Activated CD8-positive, alpha-beta T cell treated with anti-CD3 and anti-CD28 coated beads, Interleukin-2, amount 10 ng/mL, durations not matched to agents 7 days and 5 days (primary cell): ENCODE data around the gene STEAP3. TPM values are rescaled to one million over a fixed set of nuclear protein-coding genes. Genes with fewer than 3 reads are reported as not detected.
"Not testable (repeated sequence)": the region's sequence is repeated elsewhere in the genome, so short reads cannot be mapped to it uniquely, and the experiment has no call there.

Experiments
- ATAC-seq: fragments of 150-1000 bp; cut with Tn5 transposase; one replicate; pipeline ENCODE4 v1.10.0; 2021; ENCODE audit warnings: moderate library complexity
- CTCF ChIA-PET: fragments of 350-600 bp; sonication (Branson Sonifier 250); formaldehyde crosslinking; loops from one replicate; lab custom pipeline; 2021; ENCODE audit warnings: antibody characterized with exemption; lab: Charles Lee
- POLR2A ChIA-PET: fragments of 350-600 bp; sonication (Branson Sonifier 250); formaldehyde crosslinking; loops from one replicate; lab custom pipeline; 2021; ENCODE audit warnings: antibody characterized with exemption; lab: Charles Lee
- DNase-seq: peaks from one replicate; pipeline ENCODE4 v3.0.0-alpha.2; 2020
- H3K27ac Mint-ChIP-seq: one replicate; pipeline ENCODE4 v1.8.0; 2021; ENCODE audit warnings: mild to moderate bottlenecking, mixed read lengths
- H3K27me3 Mint-ChIP-seq: one replicate; pipeline ENCODE4 v1.8.0; 2021; ENCODE audit warnings: low read depth, mixed read lengths
- H3K36me3 Mint-ChIP-seq: one replicate; pipeline ENCODE4 v1.8.0; 2021; ENCODE audit warnings: low read depth, mixed read lengths
- H3K4me1 Mint-ChIP-seq: one replicate; pipeline ENCODE4 v1.8.0; 2021; ENCODE audit warnings: low read depth, mixed read lengths
- H3K4me3 Mint-ChIP-seq: one replicate; pipeline ENCODE4 v1.8.0; 2021; ENCODE audit warnings: mild to moderate bottlenecking, mixed read lengths
- H3K9me3 Mint-ChIP-seq: one replicate; pipeline ENCODE4 v1.8.0; 2022; ENCODE audit warnings: mixed read lengths; ENCODE audit not compliant: insufficient read depth
- total RNA-seq, 2 experiments: library from RNA; stranded (reverse); gene quantifications; one replicate each; pipeline ENCODE4 v1.2.3, GENCODE V29; 2021

The STEAP3 gene
- total RNA-seq, 2 experiments from 2014 or later = 0.13 TPM

DNA sequence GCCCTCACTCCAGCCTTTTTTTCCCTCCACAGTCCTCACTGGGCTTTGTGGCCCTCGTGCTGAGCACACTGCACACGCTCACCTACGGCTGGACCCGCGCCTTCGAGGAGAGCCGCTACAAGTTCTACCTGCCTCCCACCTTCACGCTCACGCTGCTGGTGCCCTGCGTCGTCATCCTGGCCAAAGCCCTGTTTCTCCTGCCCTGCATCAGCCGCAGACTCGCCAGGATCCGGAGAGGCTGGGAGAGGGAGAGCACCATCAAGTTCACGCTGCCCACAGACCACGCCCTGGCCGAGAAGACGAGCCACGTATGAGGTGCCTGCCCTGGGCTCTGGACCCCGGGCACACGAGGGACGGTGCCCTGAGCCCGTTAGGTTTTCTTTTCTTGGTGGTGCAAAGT, 39.4 kb downstream of the STEAP3 start:
- H3K27me3 Mint-ChIP-seq = peaks cover 10% of the 10 kb centered on the region
- no peak overlapping the region for H3K27ac Mint-ChIP-seq
- H3K4me3 Mint-ChIP-seq = no peak overlapping the region
- POLR2A ChIA-PET = no interaction called here
- no peaks in the 10 kb centered on the region for H3K36me3 Mint-ChIP-seq
- no peak for DNase-seq
- H3K9me3 Mint-ChIP-seq = no peaks in the 10 kb centered on the region
- CTCF ChIA-PET = no interaction called here
- no peaks in the 10 kb centered on the region for H3K4me1 Mint-ChIP-seq
- no peak for ATAC-seq

DNA sequence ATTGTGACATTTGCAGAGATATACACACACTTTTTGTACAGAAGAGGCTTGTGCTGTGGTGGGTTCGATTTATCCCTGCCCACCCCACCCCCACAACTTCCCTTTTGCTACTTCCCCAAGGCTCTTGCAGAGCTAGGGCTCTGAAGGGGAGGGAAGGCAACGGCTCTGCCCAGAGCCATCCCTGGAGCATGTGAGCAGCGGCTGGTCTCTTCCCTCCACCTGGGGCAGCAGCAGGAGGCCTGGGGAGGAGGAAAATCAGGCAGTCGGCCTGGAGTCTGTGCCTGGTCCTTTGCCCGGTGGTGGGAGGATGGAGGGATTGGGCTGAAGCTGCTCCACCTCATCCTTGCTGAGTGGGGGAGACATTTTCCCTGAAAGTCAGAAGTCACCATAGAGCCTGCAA, 40.0 kb downstream of the STEAP3 start:
- ChIA-PET POLR2A (no interaction called here), CTCF (no interaction called here)
- Mint-ChIP-seq H3K27me3 (peaks cover 10% of the 10 kb centered on the region), H3K9me3 (no peaks in the 10 kb centered on the region), H3K4me1 (no peaks in the 10 kb centered on the region), H3K4me3 (no peak overlapping the region), H3K36me3 (no peaks in the 10 kb centered on the region), H3K27ac (no peak overlapping the region)
- ATAC-seq (no peak), DNase-seq (no peak)

DNA sequence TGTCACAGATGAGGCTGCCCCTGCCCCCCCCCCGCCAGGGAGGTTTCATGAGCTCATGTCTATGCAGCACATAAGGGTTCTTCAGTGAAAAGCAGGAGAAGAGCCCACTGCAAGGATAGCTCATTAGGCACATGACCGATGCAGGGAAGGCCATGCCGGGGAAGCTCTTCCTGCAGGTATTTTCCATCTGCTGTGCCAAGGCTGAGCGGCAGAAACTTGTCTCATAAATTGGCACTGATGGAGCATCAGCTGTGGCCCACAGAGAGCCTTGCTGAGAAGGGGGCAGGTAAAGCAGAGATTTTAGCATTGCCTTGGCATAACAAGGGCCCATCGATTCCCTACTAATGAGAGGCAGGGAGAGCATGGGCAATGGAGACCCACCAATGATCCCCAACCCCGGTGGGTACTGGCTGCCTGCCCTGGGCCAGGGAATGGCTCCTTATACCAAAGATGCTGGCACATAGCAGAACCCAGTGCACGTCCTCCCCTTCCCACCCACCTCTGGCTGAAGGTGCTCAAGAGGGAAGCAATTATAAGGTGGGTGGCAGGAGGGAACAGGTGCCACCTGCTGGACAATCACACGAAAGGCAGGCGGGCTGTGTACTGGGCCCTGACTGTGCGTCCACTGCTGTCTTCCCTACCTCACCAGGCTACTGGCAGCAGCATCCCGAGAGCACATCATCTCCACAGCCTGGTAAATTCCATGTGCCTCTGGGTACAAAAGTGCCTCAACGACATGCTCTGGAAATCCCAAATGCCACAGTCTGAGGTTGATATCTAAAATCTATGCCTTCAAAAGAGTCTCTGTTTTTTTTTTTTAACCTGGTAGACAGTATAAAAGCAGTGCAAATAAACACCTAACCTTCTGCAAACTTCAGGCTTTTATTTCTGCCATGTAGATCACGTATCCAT, 41.4 kb downstream of the STEAP3 start:
- ChIA-PET POLR2A (no interaction called here), CTCF (interaction anchor here (0.7 to 1.5 kb wide), 4 partner anchors 16 to 384 kb away, joined by 3 to 10 read pairs (median 4); no protein-coding TSS in a partner anchor)
- H3K4me1 Mint-ChIP-seq = no peaks in the 10 kb centered on the region
- peak; percentile 82 for ATAC-seq
- H3K27ac Mint-ChIP-seq = no peak overlapping the region
- no peaks in the 10 kb centered on the region for H3K36me3 Mint-ChIP-seq
- peak; percentile 51 for DNase-seq
- no peak overlapping the region for H3K4me3 Mint-ChIP-seq
- H3K9me3 Mint-ChIP-seq = no peaks in the 10 kb centered on the region
- peaks cover 13% of the 10 kb centered on the region for H3K27me3 Mint-ChIP-seq

DNA sequence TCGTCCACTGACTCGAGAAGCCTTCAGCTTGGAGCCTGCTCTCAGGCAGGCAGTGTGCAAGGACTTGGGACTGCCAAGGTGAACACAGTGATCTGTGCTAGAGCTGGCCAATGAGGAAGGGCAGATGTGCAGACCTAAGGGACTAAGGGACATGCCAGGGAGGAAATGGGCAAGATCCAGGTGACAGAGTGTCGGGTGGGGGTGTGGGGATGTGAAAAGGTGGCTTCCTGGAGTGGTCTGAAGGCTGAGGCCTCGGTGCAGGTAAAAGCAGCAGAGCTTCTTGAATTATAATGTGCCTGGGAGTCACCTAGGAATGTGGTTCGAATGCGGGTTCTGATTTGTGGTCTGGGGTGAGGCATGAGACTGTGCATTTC, 42.0 kb downstream of the STEAP3 start:
- CTCF ChIA-PET = interaction anchor here (0.7 to 1.5 kb wide), 3 partner anchors 15 to 385 kb away, joined by 3 to 4 read pairs (median 3); no protein-coding TSS in a partner anchor
- Mint-ChIP-seq H3K9me3 (no peaks in the 10 kb centered on the region), H3K36me3 (no peaks in the 10 kb centered on the region), H3K4me3 (no peak overlapping the region), H3K27ac (no peak overlapping the region), H3K27me3 (peaks cover 13% of the 10 kb centered on the region), H3K4me1 (no peaks in the 10 kb centered on the region)
- POLR2A ChIA-PET = no interaction called here
- no peak for DNase-seq
- ATAC-seq = no peak

DNA sequence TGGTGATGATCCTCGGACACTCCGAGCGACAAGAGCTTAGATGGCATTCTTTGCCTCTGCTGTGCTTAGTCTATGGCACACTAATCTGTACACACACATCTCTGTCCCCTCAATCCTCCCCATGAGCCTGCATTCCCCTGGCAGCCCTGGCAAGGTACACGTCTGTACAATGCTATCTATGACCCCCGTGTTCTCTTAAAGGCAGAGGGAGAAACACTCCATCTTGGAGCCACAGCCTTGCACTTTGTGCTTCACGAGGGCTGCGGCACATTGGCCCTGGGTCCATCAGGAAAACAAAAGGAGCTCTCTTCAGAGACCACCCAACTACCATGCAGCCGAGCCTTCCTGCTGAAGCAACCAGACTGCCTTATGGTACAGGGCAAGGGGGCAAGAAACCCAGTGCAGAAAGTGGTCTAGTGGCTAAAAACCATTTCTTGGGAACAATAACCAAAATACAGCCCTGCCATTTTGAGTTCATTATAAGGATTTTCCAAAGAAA, 42.5 kb downstream of the STEAP3 start:
- no peak for ATAC-seq
- H3K4me1 Mint-ChIP-seq = no peaks in the 10 kb centered on the region
- peaks cover 13% of the 10 kb centered on the region for H3K27me3 Mint-ChIP-seq
- H3K36me3 Mint-ChIP-seq = no peaks in the 10 kb centered on the region
- ChIA-PET CTCF (interaction anchor here (0.7 to 1.5 kb wide), 3 partner anchors 15 to 385 kb away, joined by 3 to 4 read pairs (median 3); no protein-coding TSS in a partner anchor), POLR2A (no interaction called here)
- no peak overlapping the region for H3K27ac Mint-ChIP-seq
- DNase-seq = no peak
- no peak overlapping the region for H3K4me3 Mint-ChIP-seq
- H3K9me3 Mint-ChIP-seq = no peaks in the 10 kb centered on the region

DNA sequence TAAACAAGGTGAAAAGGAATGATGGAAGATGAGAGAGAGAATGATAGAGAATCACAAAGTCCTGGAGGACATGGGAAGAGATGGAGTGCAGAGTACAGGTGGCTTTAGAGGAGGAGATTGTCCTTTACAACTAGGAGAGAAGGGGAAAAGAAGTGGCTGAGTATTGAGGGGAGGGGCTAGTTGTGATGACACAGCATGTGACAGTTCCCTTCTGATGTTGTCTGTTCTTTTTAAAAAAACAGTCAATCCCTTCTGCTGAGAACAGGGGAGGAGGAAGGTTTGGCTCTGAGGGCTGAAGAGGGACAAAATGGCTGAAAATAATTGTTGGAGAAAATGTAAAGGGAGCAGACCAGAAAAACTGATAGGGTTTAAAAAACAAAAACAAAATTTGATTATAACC, 44.0 kb downstream of the STEAP3 start:
- H3K27ac Mint-ChIP-seq = no peak overlapping the region
- DNase-seq = no peak
- CTCF ChIA-PET = no interaction called here
- POLR2A ChIA-PET = no interaction called here
- no peaks in the 10 kb centered on the region for H3K9me3 Mint-ChIP-seq
- no peak for ATAC-seq
- no peaks in the 10 kb centered on the region for H3K36me3 Mint-ChIP-seq
- no peaks in the 10 kb centered on the region for H3K4me1 Mint-ChIP-seq
- H3K27me3 Mint-ChIP-seq = peaks cover 13% of the 10 kb centered on the region
- H3K4me3 Mint-ChIP-seq = no peak overlapping the region

DNA sequence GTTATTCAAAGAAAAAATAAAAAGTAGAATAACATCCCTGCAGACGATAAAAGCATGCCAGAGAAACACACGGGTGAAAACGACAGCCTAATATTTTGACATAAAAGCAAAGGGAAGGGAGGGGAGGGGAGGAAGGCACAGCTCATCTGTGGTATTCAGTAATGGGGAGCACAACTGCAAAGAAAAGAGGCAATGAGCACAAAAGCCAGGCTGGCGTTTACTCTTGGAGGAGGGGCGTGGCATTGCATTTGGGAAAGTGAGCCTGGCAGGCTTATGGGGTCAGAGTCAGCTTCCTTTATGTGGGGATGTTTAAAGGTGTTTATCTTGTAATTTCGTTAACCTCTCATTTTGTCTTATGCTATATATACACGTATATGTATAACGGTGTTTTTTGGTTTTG, 53.2 kb downstream of the STEAP3 start:
- Mint-ChIP-seq H3K4me3 (no peak overlapping the region), H3K27ac (no peak overlapping the region), H3K36me3 (no peaks in the 10 kb centered on the region), H3K9me3 (no peaks in the 10 kb centered on the region), H3K27me3 (no peaks in the 10 kb centered on the region), H3K4me1 (no peaks in the 10 kb centered on the region)
- ChIA-PET CTCF (no interaction called here), POLR2A (no interaction called here)
- ATAC-seq (no peak), DNase-seq (no peak)

DNA sequence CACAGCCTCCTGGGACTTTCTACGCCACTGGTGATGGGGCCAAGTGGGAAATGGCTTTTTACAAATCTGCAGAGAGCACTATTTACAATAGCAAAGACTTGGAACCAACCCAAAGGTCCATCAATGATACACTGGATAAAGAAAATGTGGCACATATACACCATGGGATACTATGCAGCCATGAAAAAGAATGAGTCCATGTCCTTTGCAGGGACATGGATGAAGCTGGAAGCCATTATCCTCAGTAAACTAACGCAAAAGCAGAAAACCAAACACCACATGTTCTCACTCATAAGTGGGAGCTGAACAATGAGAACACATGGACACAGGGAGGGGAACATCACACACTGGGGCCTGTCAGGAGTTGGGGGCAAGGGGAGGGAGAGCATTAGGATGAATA, 54.8 kb downstream of the STEAP3 start:
- CTCF ChIA-PET, H3K27ac Mint-ChIP-seq, H3K27me3 Mint-ChIP-seq, ATAC-seq, H3K36me3 Mint-ChIP-seq, H3K4me1 Mint-ChIP-seq, H3K4me3 Mint-ChIP-seq, DNase-seq, H3K9me3 Mint-ChIP-seq, POLR2A ChIA-PET: not testable (repeated sequence)

DNA sequence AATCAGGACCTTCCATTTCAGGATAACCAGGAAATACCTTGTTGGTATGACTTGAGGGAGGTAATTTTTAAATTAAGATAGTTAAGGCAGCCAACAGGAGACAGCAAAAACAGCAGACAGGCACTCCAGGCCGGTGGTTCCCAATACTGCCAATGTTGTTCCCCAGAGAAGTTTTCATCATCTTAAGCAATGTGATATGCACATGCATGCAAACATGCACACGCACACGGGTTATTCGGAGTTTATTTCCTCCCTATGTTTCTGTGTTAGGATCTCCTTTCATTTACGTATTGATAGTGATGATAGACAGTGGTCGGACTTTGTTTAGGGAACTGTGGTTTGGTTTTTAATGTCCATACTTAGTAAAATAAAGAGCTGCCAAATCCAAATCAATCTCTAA, 55.3 kb downstream of the STEAP3 start:
- ATAC-seq = no peak
- no peaks in the 10 kb centered on the region for H3K9me3 Mint-ChIP-seq
- POLR2A ChIA-PET = no interaction called here

DNA sequence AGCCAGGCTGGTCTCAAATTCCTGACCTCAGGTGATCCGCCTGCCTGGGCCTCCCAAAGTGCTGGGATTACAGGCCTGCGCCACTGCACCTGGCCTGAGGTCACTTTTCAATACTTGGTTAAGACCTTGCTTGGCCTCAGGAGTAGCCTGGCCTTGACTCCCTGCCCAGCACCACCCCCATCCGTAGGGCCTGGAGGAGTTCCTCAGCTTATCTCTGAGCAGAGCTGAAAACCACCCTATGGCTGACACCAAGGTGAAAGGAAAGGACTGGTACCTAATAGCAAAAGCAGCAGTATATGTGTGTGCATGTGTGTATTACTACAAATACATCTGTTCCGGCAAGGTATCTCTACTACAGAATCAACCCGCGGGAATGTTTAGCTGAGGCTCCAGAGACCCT, 56.0 kb downstream of the STEAP3 start:
- Mint-ChIP-seq H3K36me3 (no peaks in the 10 kb centered on the region), H3K4me3 (no peak overlapping the region), H3K27me3 (no peaks in the 10 kb centered on the region), H3K4me1 (no peaks in the 10 kb centered on the region), H3K27ac (no peak overlapping the region), H3K9me3 (no peaks in the 10 kb centered on the region)
- CTCF ChIA-PET = no interaction called here
- POLR2A ChIA-PET = no interaction called here
- no peak for DNase-seq
- no peak for ATAC-seq

More for the DNA sequence above, 55.3 kb downstream of the STEAP3 start:
- Mint-ChIP-seq H3K27ac (no peak overlapping the region), H3K4me3 (no peak overlapping the region), H3K27me3 (no peaks in the 10 kb centered on the region), H3K36me3 (no peaks in the 10 kb centered on the region), H3K4me1 (no peaks in the 10 kb centered on the region)
- CTCF ChIA-PET = no interaction called here
- DNase-seq = no peak

DNA sequence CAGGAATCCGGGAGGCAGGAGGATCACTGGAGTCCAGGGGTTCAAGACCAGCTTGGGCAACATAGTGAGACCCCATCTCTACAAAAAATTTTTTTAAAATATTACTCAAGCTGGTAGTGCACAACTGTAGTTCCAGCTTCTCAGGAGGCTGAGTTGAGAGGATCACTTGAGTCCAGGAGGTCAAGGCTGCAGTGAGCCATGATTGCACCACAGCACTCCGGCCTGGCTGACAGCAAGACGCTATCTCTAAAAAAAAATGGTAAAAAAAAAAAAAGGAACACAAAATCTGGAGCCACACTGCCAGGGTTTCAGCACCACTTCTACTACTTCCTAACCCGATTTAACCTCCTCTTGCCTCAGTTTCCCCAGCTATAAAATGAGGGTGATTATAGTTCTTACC, 57.0 kb downstream of the STEAP3 start:
- Mint-ChIP-seq H3K27me3 (no peaks in the 10 kb centered on the region), H3K9me3 (no peaks in the 10 kb centered on the region), H3K36me3 (no peaks in the 10 kb centered on the region), H3K27ac (no peak overlapping the region), H3K4me3 (no peak overlapping the region), H3K4me1 (no peaks in the 10 kb centered on the region)
- DNase-seq (no peak), ATAC-seq (no peak)
- ChIA-PET CTCF (interaction anchor here (1.0 to 1.2 kb wide), 2 partner anchors 15 to 398 kb away, joined by 3 to 5 read pairs; no protein-coding TSS in a partner anchor), POLR2A (no interaction called here)
